HG03571 (cell line): ENCODE results near the gene GPR137B.
"Not testable (repeated sequence)": the region's sequence is repeated elsewhere in the genome, so short reads cannot be mapped to it uniquely, and the experiment has no call there.

Experiments
- ATAC-seq: cut with Tn5 transposase; IDR thresholded peaks from one replicate; pipeline ENCODE4 v1.9.1; 2021; ENCODE audit not compliant: unreplicated experiment

GPR137B gene

GRCh38 chr1:236143104-236143948 lies 987 bp downstream of the GPR137B start:
- peak; percentile 23 for ATAC-seq

- no peak for ATAC-seq
Observed at GRCh38 chr1:236144033-236144432, 1.7 kb downstream of the GPR137B start.

GRCh38 chr1:236144446-236145150 lies 2.3 kb downstream of the GPR137B start:
- ATAC-seq: no peak

- ATAC-seq: no peak
Observed at GRCh38 chr1:236147068-236147467, 4.7 kb downstream of the GPR137B start.

GRCh38 chr1:236147521-236148469 lies 5.5 kb downstream of the GPR137B start:
- ATAC-seq: no peak

GRCh38 chr1:236148470-236148845 lies 6.1 kb downstream of the GPR137B start:
- ATAC-seq: no peak

GRCh38 chr1:236149003-236149595 lies 6.8 kb downstream of the GPR137B start:
- no peak for ATAC-seq

- ATAC-seq: no peak
Observed at GRCh38 chr1:236149696-236150228, 7.4 kb downstream of the GPR137B start.

- no peak for ATAC-seq
Observed at GRCh38 chr1:236150311-236150955, 8.1 kb downstream of the GPR137B start.

- no peak for ATAC-seq
Observed at GRCh38 chr1:236150986-236151385, 8.6 kb downstream of the GPR137B start.

GRCh38 chr1:236151739-236152424 lies 9.5 kb downstream of the GPR137B start:
- ATAC-seq: no peak

- ATAC-seq: no peak
Observed at GRCh38 chr1:236154126-236154525, 11.8 kb downstream of the GPR137B start.

GRCh38 chr1:236154671-236155398 lies 12.5 kb downstream of the GPR137B start:
- no peak for ATAC-seq

GRCh38 chr1:236155399-236155767 lies 13.0 kb downstream of the GPR137B start:
- ATAC-seq: no peak

GRCh38 chr1:236155841-236156503 lies 13.6 kb downstream of the GPR137B start:
- ATAC-seq: no peak

GRCh38 chr1:236156512-236157208 lies 14.3 kb downstream of the GPR137B start:
- peak; percentile 80 for ATAC-seq

GRCh38 chr1:236158072-236158471 lies 15.7 kb downstream of the GPR137B start:
- not testable (repeated sequence) for ATAC-seq

- ATAC-seq: no peak
Observed at GRCh38 chr1:236158719-236159118, 16.4 kb downstream of the GPR137B start.
